ENCODE measurements around the gene HP1BP3.

The HP1BP3 gene

GRCh38 chr1:20715406-20715805 is 71.7 kb downstream of the HP1BP3 start:
- DNase-seq (ENCODE audit: extremely low read depth, low read depth): no peak
- no peak for TF ChIP-seq CTCF (IDR thresholded peaks at IDR 0.05; ENCODE audit: low read depth, low read length)

GRCh38 chr1:20713440-20713839 is 73.7 kb downstream of the HP1BP3 start:
- TF ChIP-seq CTCF (IDR thresholded peaks at IDR 0.05; ENCODE audit: low read depth, low read length): no peak
- no peak for DNase-seq (ENCODE audit: extremely low read depth, low read depth)

- no peak for TF ChIP-seq CTCF (IDR thresholded peaks at IDR 0.05; ENCODE audit: low read depth, low read length)
Measured at GRCh38 chr1:20712215-20712577, 74.9 kb downstream of the HP1BP3 start.

GRCh38 chr1:20711285-20712214 is 75.6 kb downstream of the HP1BP3 start:
- no peak for TF ChIP-seq CTCF (IDR thresholded peaks at IDR 0.05; ENCODE audit: low read depth, low read length)
- DNase-seq (ENCODE audit: extremely low read depth, low read depth): no peak

More at GRCh38 chr1:20712215-20712577, 74.9 kb downstream of the HP1BP3 start:
- no peak for DNase-seq (ENCODE audit: extremely low read depth, low read depth)

- TF ChIP-seq CTCF (IDR thresholded peaks at IDR 0.05; ENCODE audit: low read depth, low read length): no peak
- DNase-seq (ENCODE audit: extremely low read depth, low read depth): no peak
Measured at GRCh38 chr1:20710469-20711284, 76.4 kb downstream of the HP1BP3 start.

GRCh38 chr1:20709868-20710267 is 77.2 kb downstream of the HP1BP3 start:
- no peak for DNase-seq (ENCODE audit: extremely low read depth, low read depth)
- no peak for TF ChIP-seq CTCF (IDR thresholded peaks at IDR 0.05; ENCODE audit: low read depth, low read length)

- no peak for DNase-seq (ENCODE audit: extremely low read depth, low read depth)
- TF ChIP-seq CTCF (IDR thresholded peaks at IDR 0.05; ENCODE audit: low read depth, low read length): no peak
Measured at GRCh38 chr1:20708891-20709290, 78.2 kb downstream of the HP1BP3 start.
